Liver (tissue), 9 donors: Measurements from ENCODE around the gene MIOX. TPM values are rescaled to one million over a fixed set of nuclear protein-coding genes. Genes with fewer than 3 reads are reported as not detected.

ENCODE experiments used
- DNase-seq: peaks from one replicate; pipeline ENCODE4 v3.0.0-alpha.2; 2017; ENCODE audit warnings: low spot score
- H3K27ac ChIP-seq, 2 donors: one replicate each; pipeline ENCODE4 v1.7.0; 2013; ENCODE audit warnings: inconsistent platforms in 2 of 2, low read length in 2 of 2, control low read depth in 1 of 2, low read depth in 1 of 2, mild to moderate bottlenecking in 1 of 2
- H3K27me3 ChIP-seq, 4 donors: one replicate each; pipeline versions ENCODE4 v1.6.1 to v1.7.0; 2013; ENCODE audit warnings: low read length in 3 of 4, inconsistent platforms in 1 of 4, mild to moderate bottlenecking in 1 of 4, moderate library complexity in 1 of 4; ENCODE audit not compliant: control insufficient read depth in 4 of 4, insufficient read depth in 4 of 4
- H3K36me3 ChIP-seq, 4 donors: one replicate each; pipeline versions ENCODE4 v1.6.1 to v1.7.0; 2013; ENCODE audit warnings: low read length in 3 of 4, mild to moderate bottlenecking in 3 of 4, low read depth in 1 of 4, moderate library complexity in 1 of 4; ENCODE audit not compliant: control insufficient read depth in 4 of 4, insufficient read depth in 3 of 4
- H3K4me1 ChIP-seq, 4 donors: one replicate each; pipeline versions ENCODE4 v1.6.1 to v1.7.0; 2013; ENCODE audit warnings: low read length in 3 of 4, mild to moderate bottlenecking in 3 of 4, moderate library complexity in 1 of 4; ENCODE audit not compliant: control insufficient read depth in 4 of 4, insufficient read depth in 4 of 4
- H3K4me3 ChIP-seq, 3 donors: one replicate each; pipeline versions ENCODE4 v1.6.1 to v1.7.0; 2013; ENCODE audit warnings: low read length in 3 of 3, control low read depth in 1 of 3, low read depth in 1 of 3, mild to moderate bottlenecking in 1 of 3
- H3K9ac ChIP-seq, 2 donors: one replicate each; pipeline ENCODE4 v1.7.0; 2013; ENCODE audit warnings: low read length in 2 of 2, mild to moderate bottlenecking in 2 of 2, moderate library complexity in 2 of 2, control low read depth in 1 of 2, low read depth in 1 of 2
- H3K9me3 ChIP-seq, 4 donors: one replicate each; pipeline versions ENCODE4 v1.6.1 to v1.7.0; 2013; ENCODE audit warnings: low read length in 3 of 4; ENCODE audit not compliant: control insufficient read depth in 4 of 4
- ATF3 ChIP-seq: IDR thresholded peaks from 2 replicates; pipeline ENCODE4 v1.6.1; 2016; ENCODE audit warnings: antibody characterized with exemption
- CTCF ChIP-seq: fragments of 150-350 bp; IDR thresholded peaks from 2 replicates; pipeline ENCODE4 v1.5.1; 2017; ENCODE audit warnings: improper control_type of control experiment, low read depth, low read length; ENCODE audit not compliant: missing input control
- EGR1 ChIP-seq, 2 donors: IDR thresholded peaks; 2 replicates each; pipeline ENCODE4 v1.6.1; 2016 to 2018; ENCODE audit warnings: antibody characterized with exemption in 2 of 2, low read depth in 2 of 2
- FOXA2 ChIP-seq: IDR thresholded peaks from 2 replicates; pipeline ENCODE4 v1.6.1; 2016; ENCODE audit warnings: antibody characterized with exemption
- GABPA ChIP-seq, 2 donors: IDR thresholded peaks in 1 of 2; conservative IDR thresholded peaks in 1 of 2; 2 replicates each; pipeline ENCODE4 v1.6.1; 2016; ENCODE audit warnings: antibody characterized with exemption in 2 of 2, mild to moderate bottlenecking in 1 of 2, moderate library complexity in 1 of 2
- HNF4A ChIP-seq, 2 donors: conservative IDR thresholded peaks; 2 replicates each; pipeline ENCODE4 v1.6.1; 2016; ENCODE audit warnings: antibody characterized with exemption in 2 of 2, mild to moderate bottlenecking in 2 of 2
- HNF4G ChIP-seq: IDR thresholded peaks from 2 replicates; pipeline ENCODE4 v1.6.1; 2016; ENCODE audit warnings: antibody characterized with exemption
- JUND ChIP-seq, 2 donors: IDR thresholded peaks; 2 replicates each; pipeline ENCODE4 v1.6.1; 2016; ENCODE audit warnings: antibody characterized with exemption in 2 of 2
- MAX ChIP-seq: IDR thresholded peaks from 2 replicates; pipeline ENCODE4 v1.6.1; 2016; ENCODE audit warnings: antibody characterized with exemption
- RAD21 ChIP-seq, 2 donors: IDR thresholded peaks; 2 replicates each; pipeline ENCODE4 v1.6.1; 2016; ENCODE audit warnings: antibody characterized with exemption in 2 of 2, mild to moderate bottlenecking in 2 of 2
- REST ChIP-seq: IDR thresholded peaks from 2 replicates; pipeline ENCODE4 v1.6.1; 2016; ENCODE audit warnings: antibody characterized with exemption, mild to moderate bottlenecking
- RXRA ChIP-seq, 2 donors: IDR thresholded peaks; 2 replicates each; pipeline ENCODE4 v1.6.1; 2017 to 2018; ENCODE audit warnings: antibody characterized with exemption in 2 of 2, mild to moderate bottlenecking in 1 of 2
- SP1 ChIP-seq: IDR thresholded peaks from 2 replicates; pipeline ENCODE4 v1.6.1; 2018; ENCODE audit warnings: antibody characterized with exemption, mild to moderate bottlenecking
- TAF1 ChIP-seq: conservative IDR thresholded peaks from 2 replicates; pipeline ENCODE4 v1.6.1; 2016; ENCODE audit warnings: antibody characterized with exemption, mild to moderate bottlenecking
- ZBTB33 ChIP-seq: IDR thresholded peaks from 2 replicates; pipeline ENCODE4 v1.6.1; 2016; ENCODE audit warnings: antibody characterized with exemption
- WGBS: extraction: QIAGEN DNeasy Blood & Tissue Kit; methylation state at CpG from one replicate; pipeline ENCODE4 v1.1.7; 2013; 5-methylcytosine and 5-hydroxymethylcytosine counted together
- polyA plus RNA-seq, 2 donors: library from polyadenylated mRNA; stranded (reverse) in 1 of 2; unstranded in 1 of 2; fragments of 200-250 nt in 1 of 2; fragments of >200 nt in 1 of 2; fragmentation: Nextera tagmentation in 1 of 2; extraction: Ambion mirVana in 1 of 2; gene quantifications; one replicate each; pipeline versions ENCODE4 v1.2.1 to v1.2.3, GENCODE V29; 2013 to 2015
- total RNA-seq, 2 donors: library from RNA; depleted of rRNA; stranded (reverse); fragments of >200 nt; gene quantifications; one replicate each; pipeline ENCODE4 v1.2.3, GENCODE V29; 2014
- donor health status: healthy.
- donor health status: healthy.
- donor health status: healthy.
- donor health status: healthy.
- donor health status: healthy.

The MIOX gene
- total and polyA plus RNA-seq, 4 donors = not detected

GRCh38 chr22:50488006-50488677, 1.5 kb downstream of the MIOX start:
- no peak overlapping the region for H3K9ac ChIP-seq
- H3K36me3 ChIP-seq = no peaks in the 10 kb centered on the region
- H3K4me1 ChIP-seq = peaks cover 0 to 12% (median 7%) of the 10 kb centered on the region in 4 donors
- H3K27me3 ChIP-seq = no peaks in the 10 kb centered on the region
- TF ChIP-seq JUND (IDR thresholded peaks at IDR 0.05) (no peak), TAF1 (no peak), ATF3 (no peak), GABPA (IDR thresholded peaks at IDR 0.05 in 1 of 2, conservative IDR thresholded peaks at IDR 0.05 in 1 of 2) (no peak), RAD21 (IDR thresholded peaks at IDR 0.05) (no peak), HNF4A (conservative IDR thresholded peaks at IDR 0.05) (no peak), EGR1 (IDR thresholded peaks at IDR 0.05; ENCODE audit: low read depth in 2 of 2) (no peak), ZBTB33 (no peak), CTCF (no peak), HNF4G (no peak), REST (no peak), FOXA2 (no peak), MAX (no peak), SP1 (no peak), RXRA (IDR thresholded peaks at IDR 0.05) (no peak)
- H3K9me3 ChIP-seq = no peaks in the 10 kb centered on the region
- H3K27ac ChIP-seq = no peak overlapping the region
- H3K4me3 ChIP-seq = no peak overlapping the region
- 79% methylated on average over 18 of the region's 18 CpGs for WGBS
- DNase-seq = no peak

- Histone ChIP-seq H3K9ac (no peak overlapping the region), H3K27me3 (no peaks in the 10 kb centered on the region), H3K27ac (no peak overlapping the region), H3K36me3 (no peaks in the 10 kb centered on the region), H3K4me3 (no peak overlapping the region), H3K4me1 (peaks cover 0 to 12% (median 7%) of the 10 kb centered on the region in 4 donors), H3K9me3 (no peaks in the 10 kb centered on the region)
- TF ChIP-seq EGR1 (IDR thresholded peaks at IDR 0.05; ENCODE audit: low read depth in 2 of 2) (no peak), HNF4A (conservative IDR thresholded peaks at IDR 0.05) (no peak), CTCF (no peak), TAF1 (no peak)
- DNase-seq = no peak
- 76% methylated on average over 19 of the region's 19 CpGs for WGBS
Observed at GRCh38 chr22:50488886-50489285, 2.2 kb downstream of the MIOX start.
